H9 (cell line): Measurements from ENCODE around the gene FAM124A. TPM values are rescaled to one million over a fixed set of nuclear protein-coding genes. Genes with fewer than 3 reads are reported as not detected.

Source experiments
- DNase-seq: peaks from one replicate; pipeline ENCODE4 v3.0.0-alpha.2; 2017
- H2AFZ ChIP-seq: one replicate; pipeline ENCODE4 v1.6.1; 2013; ENCODE audit warnings: mild to moderate bottlenecking, low read length, control low read depth, moderate library complexity
- H2AK5ac ChIP-seq: 2 replicates; pipeline ENCODE4 v1.6.1; 2013; ENCODE audit warnings: low read length, control low read depth, mixed read lengths; ENCODE audit not compliant: insufficient read length
- H2BK120ac ChIP-seq: one replicate; pipeline ENCODE4 v1.6.1; 2013; ENCODE audit warnings: low read depth, mild to moderate bottlenecking, low read length, control low read depth, inconsistent platforms; ENCODE audit not compliant: poor library complexity, severe bottlenecking
- H2BK12ac ChIP-seq: 2 replicates; pipeline ENCODE4 v1.6.1; 2013; ENCODE audit warnings: low read length, control low read depth, mixed read lengths, low read depth; ENCODE audit not compliant: insufficient read length
- H2BK15ac ChIP-seq: 2 replicates; pipeline ENCODE4 v1.6.1; 2013; ENCODE audit warnings: low read depth, low read length, control low read depth
- H2BK20ac ChIP-seq: one replicate; pipeline ENCODE4 v1.6.1; 2013; ENCODE audit warnings: low read depth, mild to moderate bottlenecking, low read length, control low read depth, inconsistent platforms; ENCODE audit not compliant: poor library complexity, severe bottlenecking
- H2BK5ac ChIP-seq: 2 replicates; pipeline ENCODE4 v1.6.1; 2013; ENCODE audit warnings: low read length, control low read depth, mixed read lengths; ENCODE audit not compliant: insufficient read length
- H3K14ac ChIP-seq: 2 replicates; pipeline ENCODE4 v1.6.1; 2013; ENCODE audit warnings: low read length, control low read depth; ENCODE audit not compliant: insufficient read depth
- H3K18ac ChIP-seq: 2 replicates; pipeline ENCODE4 v1.6.1; 2013; ENCODE audit warnings: low read depth, mild to moderate bottlenecking, mixed read lengths, low read length, control low read depth; ENCODE audit not compliant: insufficient read length
- H3K23ac ChIP-seq: 2 replicates; pipeline ENCODE4 v1.6.1; 2013; ENCODE audit warnings: low read length, control low read depth, mixed read lengths, low read depth; ENCODE audit not compliant: insufficient read length
- H3K23me2 ChIP-seq: 2 replicates; pipeline ENCODE4 v1.6.1; 2013; ENCODE audit warnings: low read depth, mild to moderate bottlenecking, mixed read lengths, low read length, control low read depth; ENCODE audit not compliant: insufficient read length, poor library complexity, severe bottlenecking
- H3K27ac ChIP-seq: 2 replicates; pipeline ENCODE4 v1.5.1; 2013; ENCODE audit warnings: low read length, control low read depth, mixed read lengths, low read depth; ENCODE audit not compliant: insufficient read length
- H3K27me3 ChIP-seq: 2 replicates; pipeline ENCODE4 v1.6.1; 2013; ENCODE audit warnings: low read length, control low read depth, inconsistent platforms; ENCODE audit not compliant: insufficient read depth
- H3K4ac ChIP-seq: 2 replicates; pipeline ENCODE4 v1.6.1; 2013; ENCODE audit warnings: low read depth, mild to moderate bottlenecking, control low read depth, inconsistent platforms, low read length, moderate library complexity
- H3K4me1 ChIP-seq: 2 replicates; pipeline ENCODE4 v1.6.1; 2013; ENCODE audit warnings: low read length, control low read depth, inconsistent platforms; ENCODE audit not compliant: insufficient read depth
- H3K4me2 ChIP-seq: 2 replicates; pipeline ENCODE4 v1.6.1; 2013; ENCODE audit warnings: low read length, control low read depth, mixed read lengths; ENCODE audit not compliant: insufficient read length, insufficient read depth
- H3K56ac ChIP-seq: 2 replicates; pipeline ENCODE4 v1.6.1; 2013; ENCODE audit warnings: low read depth, mild to moderate bottlenecking, mixed read lengths, low read length, control low read depth; ENCODE audit not compliant: insufficient read length
- H3K79me1 ChIP-seq: 2 replicates; pipeline ENCODE4 v1.6.1; 2013; ENCODE audit warnings: low read depth, mild to moderate bottlenecking, moderate library complexity, low read length, control low read depth, inconsistent platforms; ENCODE audit not compliant: insufficient read depth, poor library complexity, severe bottlenecking
- H3K79me2 ChIP-seq: 2 replicates; pipeline ENCODE4 v1.6.1; 2013; ENCODE audit warnings: low read length, control low read depth, inconsistent platforms; ENCODE audit not compliant: insufficient read depth
- H3K9ac ChIP-seq: 2 replicates; pipeline ENCODE4 v1.6.1; 2013; ENCODE audit warnings: low read length, control low read depth, mixed read lengths; ENCODE audit not compliant: insufficient read length; ENCODE audit errors: extremely low read depth
- H3K9me3 ChIP-seq: one replicate; pipeline ENCODE4 v1.6.1; 2013; ENCODE audit warnings: low read depth, low read length, inconsistent platforms; ENCODE audit not compliant: control insufficient read depth
- H3T11ph ChIP-seq: one replicate; pipeline ENCODE4 v1.6.1; 2013; ENCODE audit warnings: mild to moderate bottlenecking, low read length, control low read depth, inconsistent platforms
- H4K20me1 ChIP-seq: one replicate; pipeline ENCODE4 v1.6.1; 2013; ENCODE audit not compliant: control insufficient read depth, insufficient read length, insufficient read depth
- H4K5ac ChIP-seq: 2 replicates; pipeline ENCODE4 v1.6.1; 2013; ENCODE audit warnings: low read depth, mild to moderate bottlenecking, mixed read lengths, low read length, control low read depth; ENCODE audit not compliant: insufficient read length
- H4K8ac ChIP-seq: replicated peaks from 2 replicates; pipeline ENCODE4 v1.6.1; 2013; ENCODE audit warnings: low read length, control low read depth, mixed read lengths, low read depth; ENCODE audit not compliant: insufficient read length
- H4K91ac ChIP-seq: 2 replicates; pipeline ENCODE4 v1.6.1; 2013; ENCODE audit warnings: low read depth, mild to moderate bottlenecking, moderate library complexity, mixed read lengths, low read length, control low read depth; ENCODE audit not compliant: insufficient read length
- H3K27ac Mint-ChIP-seq, 3 experiments: 2 replicates in 2 of 3; 3 replicates in 1 of 3; pipeline ENCODE4 v1.8.0; 2020 to 2021; ENCODE audit warnings: mixed read lengths in 3 of 3, mild to moderate bottlenecking in 1 of 3, moderate library complexity in 1 of 3
- H3K27me3 Mint-ChIP-seq: 2 replicates; pipeline ENCODE4 v1.8.0; 2021; ENCODE audit warnings: low read depth, mild to moderate bottlenecking, moderate library complexity, mixed read lengths
- H3K36me3 Mint-ChIP-seq, 3 experiments: 2 replicates in 2 of 3; 3 replicates in 1 of 3; pipeline ENCODE4 v1.8.0; 2020 to 2021; ENCODE audit warnings: low read depth in 3 of 3, mixed read lengths in 3 of 3; ENCODE audit not compliant: insufficient read depth in 1 of 3
- H3K4me1 Mint-ChIP-seq, 2 experiments: 2 replicates each; pipeline ENCODE4 v1.8.0; 2020; ENCODE audit warnings: mixed read lengths in 2 of 2
- H3K4me3 Mint-ChIP-seq, 2 experiments: 2 replicates in 1 of 2; 3 replicates in 1 of 2; pipeline ENCODE4 v1.8.0; 2020 to 2021; ENCODE audit warnings: mild to moderate bottlenecking in 2 of 2, mixed read lengths in 2 of 2, moderate library complexity in 1 of 2
- H3K9me3 Mint-ChIP-seq, 2 experiments: 2 replicates in 1 of 2; 3 replicates in 1 of 2; pipeline ENCODE4 v1.8.0; 2020; ENCODE audit warnings: mild to moderate bottlenecking in 2 of 2, mixed read lengths in 2 of 2, moderate library complexity in 1 of 2
- WGBS: extraction: QIAGEN DNeasy Blood & Tissue Kit; methylation state at CpG from one replicate; pipeline ENCODE4 v1.1.7; 2013; ENCODE audit warnings: missing lambda C conversion rate, low lambda C conversion rate, mixed read lengths; ENCODE audit not compliant: insufficient read length; ENCODE audit errors: extremely low coverage; 5-methylcytosine and 5-hydroxymethylcytosine counted together
- total RNA-seq: library from RNA; stranded (reverse); gene quantifications from 2 replicates; pipeline ENCODE4 v1.2.1, GENCODE V29; 2021
- TF ChIP-seq, protein P1 (sequence below): fragments of 200-600 bp; sonication (generic); conservative IDR thresholded peaks from 3 replicates; pipeline ENCODE4 v1.8.0; 2021; ENCODE audit warnings: antibody characterized with exemption, mild to moderate bottlenecking

The FAM124A gene
- total RNA-seq, 1 experiment from 2014 or later: 41.9 TPM

DNA sequence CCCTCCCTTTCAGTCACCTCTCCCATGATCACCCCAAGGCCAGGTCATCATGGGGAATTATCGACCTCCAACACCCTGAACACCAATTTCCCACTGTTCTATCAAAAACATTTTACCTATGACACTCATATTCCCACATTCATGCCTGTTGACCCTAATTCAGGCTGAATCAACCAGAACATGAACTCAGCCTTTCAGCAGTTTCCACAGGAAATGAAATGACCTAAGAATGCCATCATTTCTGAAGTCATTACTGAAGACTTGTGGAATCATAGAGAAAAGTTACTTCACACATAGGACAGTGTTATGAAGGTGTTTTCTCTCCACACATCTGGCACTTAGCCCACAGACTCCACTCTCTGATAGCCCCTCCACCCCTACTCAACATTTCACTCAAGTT is 29.9 kb upstream of the FAM124A start:
- Histone ChIP-seq H3K14ac (no peak overlapping the region), H4K5ac (no peak overlapping the region), H3K18ac (no peak overlapping the region), H3K4me1 (no peaks in the 10 kb centered on the region), H3K4me2 (no peak overlapping the region), H2BK15ac (no peak overlapping the region), H2AFZ (no peak overlapping the region), H2BK12ac (no peak overlapping the region), H3K23me2 (no peaks in the 10 kb centered on the region), H3K9me3 (no peaks in the 10 kb centered on the region), H3K23ac (no peak overlapping the region), H4K20me1 (no peaks in the 10 kb centered on the region), H3T11ph (no peak overlapping the region), H3K79me2 (no peaks in the 10 kb centered on the region), H3K27ac (no peak overlapping the region), H2BK20ac (no peak overlapping the region), H2BK5ac (no peak overlapping the region), H3K9ac (no peak overlapping the region), H3K4ac (no peak overlapping the region), H4K8ac (no peak overlapping the region), H3K56ac (no peak overlapping the region), H2BK120ac (no peak overlapping the region), H2AK5ac (no peak overlapping the region), H4K91ac (no peak overlapping the region), H3K27me3 (no peaks in the 10 kb centered on the region; the same call in 1 of the 2 replicates), H3K79me1 (no peaks in the 10 kb centered on the region)
- TF ChIP-seq, protein P1, sequence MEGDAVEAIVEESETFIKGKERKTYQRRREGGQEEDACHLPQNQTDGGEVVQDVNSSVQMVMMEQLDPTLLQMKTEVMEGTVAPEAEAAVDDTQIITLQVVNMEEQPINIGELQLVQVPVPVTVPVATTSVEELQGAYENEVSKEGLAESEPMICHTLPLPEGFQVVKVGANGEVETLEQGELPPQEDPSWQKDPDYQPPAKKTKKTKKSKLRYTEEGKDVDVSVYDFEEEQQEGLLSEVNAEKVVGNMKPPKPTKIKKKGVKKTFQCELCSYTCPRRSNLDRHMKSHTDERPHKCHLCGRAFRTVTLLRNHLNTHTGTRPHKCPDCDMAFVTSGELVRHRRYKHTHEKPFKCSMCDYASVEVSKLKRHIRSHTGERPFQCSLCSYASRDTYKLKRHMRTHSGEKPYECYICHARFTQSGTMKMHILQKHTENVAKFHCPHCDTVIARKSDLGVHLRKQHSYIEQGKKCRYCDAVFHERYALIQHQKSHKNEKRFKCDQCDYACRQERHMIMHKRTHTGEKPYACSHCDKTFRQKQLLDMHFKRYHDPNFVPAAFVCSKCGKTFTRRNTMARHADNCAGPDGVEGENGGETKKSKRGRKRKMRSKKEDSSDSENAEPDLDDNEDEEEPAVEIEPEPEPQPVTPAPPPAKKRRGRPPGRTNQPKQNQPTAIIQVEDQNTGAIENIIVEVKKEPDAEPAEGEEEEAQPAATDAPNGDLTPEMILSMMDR: no peak
- Mint-ChIP-seq H3K27me3 (peaks cover 33% of the 10 kb centered on the region), H3K4me3 (no peak overlapping the region), H3K4me1 (peaks cover 0 to 3% of the 10 kb centered on the region in 2 experiments; a peak in 1 of 4 replicates), H3K36me3 (peaks cover under 1 to 10% (median 6%) of the 10 kb centered on the region in 3 experiments; a peak in 6 of 7 replicates), H3K9me3 (no peaks in the 10 kb centered on the region), H3K27ac (no peak overlapping the region)
- DNase-seq: no peak
- no CpG with 5 or more reads among the region's 1 CpG for WGBS
